A673 (cell line): ENCODE data around the gene NDUFB11.

Experiments
- CTCF ChIP-seq: fragments of 300-800, 200-600 bp; sonication (generic); conservative IDR thresholded peaks from 2 replicates; pipeline ENCODE4 v1.5.1; 2017; ENCODE audit warnings: low read depth, mild to moderate bottlenecking, antibody characterized with exemption, low read length, moderate library complexity, mixed read lengths
- EZH2 ChIP-seq: fragments of 200-600 bp; sonication (generic); IDR thresholded peaks from 2 replicates; pipeline ENCODE4 v1.6.1; 2017; ENCODE audit warnings: borderline replicate concordance, low read depth, mild to moderate bottlenecking, mixed read lengths, antibody characterized with exemption, low read length; ENCODE audit not compliant: poor library complexity, severe bottlenecking

- TF ChIP-seq CTCF (no peak), EZH2 (no peak)
These were observed 47.4 kb upstream of the NDUFB11 start for GRCh38 chrX:47191806-47192401.
